RPMI7951 (cell line): ENCODE measurements around the gene IQCF6. TPM values are rescaled to one million over a fixed set of nuclear protein-coding genes. Genes with fewer than 3 reads are reported as not detected.
A peak's percentile ranks its signal among the peaks of the same experiment; 100 is the strongest.
"Not testable (repeated sequence)": the region's sequence is repeated elsewhere in the genome, so short reads cannot be mapped to it uniquely, and the experiment has no call there.

ENCODE experiments used
- DNase-seq: peaks from one replicate; pipeline ENCODE4 v3.0.0-alpha.2; 2012; ENCODE audit warnings: low read depth
- total RNA-seq: library from RNA; depleted of rRNA; stranded (reverse); fragments of >200 nt; shearing (Covaris generic); gene quantifications from 2 replicates; pipeline ENCODE4 v1.2.3, GENCODE V29; 2014; rRNA removed

The IQCF6 gene
- total RNA-seq, 1 experiment from 2014 or later: not detected

DNA sequence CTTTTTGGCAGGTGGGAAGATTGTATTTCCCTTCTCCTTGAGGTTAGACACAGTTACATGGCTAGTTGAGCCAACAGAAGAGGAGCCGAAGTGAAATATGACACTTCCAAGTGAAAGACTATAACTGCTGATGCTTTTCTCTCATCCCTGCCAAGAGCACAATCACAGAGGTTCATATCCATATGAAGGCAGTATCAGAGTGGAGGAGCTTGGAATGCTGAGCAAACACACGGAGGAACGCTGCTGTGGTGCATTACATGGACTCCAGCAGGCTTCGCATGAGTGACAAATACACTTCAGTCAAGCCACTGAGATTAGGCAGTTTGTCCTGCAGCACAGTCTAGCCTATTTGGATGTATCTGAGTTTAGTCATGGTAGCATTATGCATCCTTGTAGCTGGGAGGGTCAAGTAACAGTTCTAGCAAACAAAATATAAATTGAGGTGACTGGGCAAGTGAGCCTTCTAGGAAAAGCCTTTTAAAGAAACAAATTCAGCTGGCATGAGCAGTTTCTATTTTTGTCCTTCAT lies 5.4 kb downstream of the IQCF6 start:
- peak; percentile 8 for DNase-seq

DNA sequence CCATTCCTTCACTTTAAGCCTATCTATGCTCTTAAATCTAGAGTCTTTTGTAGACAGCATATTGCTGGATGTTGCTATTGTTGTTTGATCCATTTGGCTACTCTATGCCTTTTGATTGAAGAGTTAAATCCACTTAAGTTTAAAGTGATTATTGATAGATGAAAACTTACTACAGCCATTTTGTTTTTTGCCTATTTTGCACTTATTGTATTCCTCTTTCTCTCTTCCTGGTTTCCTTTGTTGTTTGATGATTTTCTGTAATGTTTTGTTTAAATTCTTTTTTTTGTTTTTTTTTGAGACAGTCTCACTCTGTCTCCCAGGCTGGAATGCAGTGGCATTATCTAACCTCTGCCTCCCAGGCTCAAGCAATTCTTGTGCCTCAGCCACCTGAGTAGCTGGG lies 19.8 kb downstream of the IQCF6 start:
- DNase-seq: no peak

DNA sequence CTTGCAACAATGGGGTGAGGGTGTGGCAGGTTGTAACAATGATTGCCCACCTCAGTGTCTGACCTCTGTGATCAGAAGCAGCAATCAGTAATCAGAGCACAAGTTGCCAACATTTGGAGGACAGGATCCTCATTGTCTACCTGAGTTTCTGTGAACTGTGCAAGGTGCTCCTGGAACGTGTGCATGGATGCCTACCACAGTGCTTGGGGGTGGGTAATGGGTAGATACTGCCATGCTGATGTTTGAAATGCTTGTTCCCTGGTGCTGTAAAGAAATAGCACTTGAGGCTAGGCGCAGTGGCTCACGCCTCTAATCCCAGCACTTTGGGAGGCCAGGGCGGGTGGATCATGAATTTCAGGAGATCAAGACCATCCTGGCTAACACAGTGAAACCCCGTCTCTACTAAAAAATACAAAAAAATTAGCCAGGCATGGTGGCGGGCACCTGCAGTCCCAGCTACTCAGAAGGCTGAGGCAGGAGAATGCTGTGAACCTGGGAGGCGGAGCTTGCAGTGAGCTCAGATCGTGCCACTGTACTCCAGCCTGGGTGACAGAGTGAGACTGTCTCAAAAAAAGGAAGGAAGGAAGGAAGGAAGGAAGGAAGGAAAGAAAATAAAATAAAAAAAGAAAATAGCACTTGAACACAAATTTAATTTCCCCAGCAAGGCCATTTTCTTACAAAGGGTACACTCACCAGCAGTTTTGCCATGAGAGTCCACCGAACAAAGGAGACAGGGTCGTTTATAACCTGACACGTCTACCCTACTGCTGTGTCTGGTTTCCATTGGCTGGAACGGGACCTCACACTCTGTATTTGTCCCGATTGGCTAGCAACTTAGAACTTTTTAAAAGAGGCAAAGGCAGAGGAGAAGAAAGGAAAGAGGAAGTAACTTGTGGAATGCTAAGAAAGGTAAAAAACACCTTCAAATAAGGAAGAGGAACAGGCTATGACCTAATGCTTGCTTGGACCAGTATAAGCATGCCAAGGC lies 25.0 kb downstream of the IQCF6 start:
- not testable (repeated sequence) for DNase-seq

DNA sequence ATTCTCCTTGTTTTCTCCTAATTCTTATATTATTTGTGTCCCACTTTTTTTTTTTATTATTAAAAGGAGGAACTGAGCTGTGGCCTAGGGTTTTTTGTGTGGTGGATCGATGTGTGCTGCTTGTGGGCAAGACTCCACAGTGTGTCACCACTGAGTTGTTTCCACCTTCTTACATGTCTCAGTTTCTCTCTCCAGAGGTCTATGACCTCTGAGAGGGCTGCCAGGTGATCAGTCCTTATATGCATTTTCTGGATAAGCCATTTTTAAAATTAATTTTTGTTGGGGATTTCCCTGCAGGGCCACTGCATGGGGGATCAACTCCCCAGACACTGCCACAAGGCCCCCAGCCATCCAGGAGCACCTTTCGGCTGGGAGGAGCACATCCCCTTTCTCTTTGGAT lies 27.8 kb downstream of the IQCF6 start:
- no peak for DNase-seq

DNA sequence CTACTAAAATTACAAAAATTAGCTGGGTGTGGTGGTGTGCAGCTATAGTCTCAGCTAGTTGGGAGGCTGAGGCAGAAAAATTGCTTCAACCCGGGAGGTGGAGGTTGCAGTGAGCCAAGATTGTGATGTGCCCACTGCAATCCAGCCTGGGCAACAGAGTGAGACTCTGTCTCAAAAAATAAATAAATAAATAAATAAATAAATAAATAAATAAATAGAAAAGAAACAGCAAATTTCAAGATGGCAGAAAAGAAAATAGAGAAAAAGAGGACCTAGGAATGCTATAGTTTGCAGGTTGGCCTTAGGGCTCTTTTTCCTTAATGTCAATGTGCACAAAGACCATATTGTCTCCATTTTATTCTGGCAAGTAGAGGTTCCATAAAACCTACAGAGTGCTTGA lies 28.2 kb downstream of the IQCF6 start:
- no peak for DNase-seq

DNA sequence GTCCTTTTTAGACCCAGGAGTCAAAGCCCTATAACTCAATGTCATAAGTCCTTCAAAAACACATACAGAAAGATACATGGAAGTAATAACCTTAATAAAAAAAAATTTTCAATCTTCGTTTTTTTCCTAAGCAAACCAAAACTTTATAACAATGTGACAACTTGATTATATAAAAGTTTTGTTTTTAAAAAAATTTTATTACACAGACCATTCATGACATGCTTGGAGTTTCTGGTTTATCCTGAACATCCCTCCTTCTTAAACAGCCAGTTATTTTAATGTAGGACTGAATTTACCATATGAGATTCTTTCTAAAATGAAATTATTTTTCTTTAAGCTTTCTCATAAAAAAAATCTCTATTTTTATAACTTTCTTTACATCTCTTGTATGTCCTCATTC lies 30.7 kb downstream of the IQCF6 start:
- DNase-seq: no peak

DNA sequence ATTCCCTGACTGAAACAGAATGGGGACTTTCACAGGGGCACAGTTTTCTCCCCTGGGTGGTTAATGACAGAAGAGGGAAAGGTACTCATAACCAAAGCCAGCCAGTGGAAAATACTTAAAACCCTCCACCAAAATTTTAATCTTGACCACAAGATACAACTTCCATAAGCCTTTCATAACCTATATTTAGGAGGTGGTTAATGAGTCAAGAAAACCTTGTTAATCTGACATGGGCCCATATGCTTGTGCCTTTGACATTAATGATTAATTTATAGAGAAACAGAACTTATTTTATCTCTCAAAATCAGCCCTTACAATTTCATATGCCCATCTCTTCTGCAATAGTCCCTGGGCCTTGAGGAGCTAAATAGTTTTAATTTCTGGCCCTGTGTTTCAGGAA lies 31.2 kb downstream of the IQCF6 start:
- no peak for DNase-seq

DNA sequence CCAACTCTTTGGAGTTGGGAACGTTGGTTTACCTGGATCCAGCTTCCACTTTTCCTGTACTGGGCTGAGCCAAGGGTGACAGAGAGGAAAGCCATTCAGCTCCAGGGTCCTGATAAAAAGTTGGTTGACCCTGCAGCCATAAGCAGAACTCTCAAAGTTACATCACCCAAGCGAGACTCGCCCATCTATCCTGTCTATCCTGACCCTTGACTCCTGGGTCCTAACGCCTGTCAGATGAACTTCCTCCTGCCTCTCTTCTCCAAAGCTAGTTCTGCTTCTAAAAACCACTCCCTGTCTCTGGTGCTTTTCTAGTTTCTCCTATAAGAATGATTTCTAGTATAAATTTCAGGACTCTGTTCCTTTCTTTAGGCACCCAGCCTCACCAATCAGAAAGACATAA lies 36.1 kb downstream of the IQCF6 start:
- DNase-seq: not testable (repeated sequence)

DNA sequence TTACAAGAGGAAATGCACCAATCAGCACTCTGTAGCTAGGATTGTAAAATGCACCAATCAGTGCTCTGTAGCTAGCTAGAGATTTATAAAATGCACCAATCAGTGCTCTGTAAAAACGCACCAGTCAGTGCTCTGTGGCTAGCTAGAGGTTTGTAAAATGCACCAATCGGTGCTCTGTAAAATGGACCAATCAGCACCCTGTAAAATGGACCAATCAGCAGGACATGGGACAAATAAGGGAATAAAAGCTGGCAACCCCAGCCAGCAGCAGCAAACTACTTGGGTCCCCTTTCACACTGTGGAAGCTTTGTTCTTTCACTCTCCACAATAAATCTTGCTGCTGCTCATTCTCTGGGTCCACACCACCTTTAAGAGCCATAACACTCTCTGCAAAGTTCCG lies 36.7 kb downstream of the IQCF6 start:
- DNase-seq: not testable (repeated sequence)

DNA sequence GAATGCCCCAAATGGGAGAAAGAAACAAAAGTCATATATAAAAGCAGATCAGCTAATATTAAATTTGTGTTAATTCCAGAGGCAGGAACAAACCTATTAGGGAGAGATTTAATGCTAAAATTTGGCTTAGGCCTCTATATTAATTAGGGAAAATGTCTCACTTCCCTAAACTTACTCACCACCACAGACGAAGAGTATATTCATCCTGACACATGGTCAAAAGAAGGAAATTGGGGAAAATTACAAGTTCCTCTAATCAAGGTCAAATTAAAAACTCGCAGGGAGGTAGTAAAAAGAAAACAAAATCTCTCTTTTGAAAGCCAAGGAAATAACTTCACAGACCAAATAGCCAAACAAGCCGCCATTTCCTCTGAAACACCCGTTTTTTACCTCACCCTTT lies 39.9 kb downstream of the IQCF6 start:
- no peak for DNase-seq

DNA sequence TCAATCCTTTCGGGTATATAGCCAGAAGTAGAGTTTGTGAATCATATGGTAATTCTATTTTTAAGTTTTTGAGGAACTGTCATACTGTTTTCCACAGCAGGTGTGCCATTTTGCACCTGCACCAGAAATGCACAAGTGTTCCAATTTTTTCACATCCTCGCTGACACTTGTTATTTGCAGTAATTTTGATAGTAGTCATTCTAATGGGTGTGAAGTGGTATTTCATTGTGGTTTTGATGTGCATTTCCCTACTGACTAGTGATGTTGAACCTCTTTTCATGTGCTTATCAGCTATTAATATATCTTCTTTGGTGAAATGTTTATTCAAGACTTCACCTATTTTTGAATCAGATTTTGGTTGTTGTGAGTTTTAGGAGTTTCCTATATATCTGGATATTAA lies 43.1 kb downstream of the IQCF6 start:
- DNase-seq: no peak

DNA sequence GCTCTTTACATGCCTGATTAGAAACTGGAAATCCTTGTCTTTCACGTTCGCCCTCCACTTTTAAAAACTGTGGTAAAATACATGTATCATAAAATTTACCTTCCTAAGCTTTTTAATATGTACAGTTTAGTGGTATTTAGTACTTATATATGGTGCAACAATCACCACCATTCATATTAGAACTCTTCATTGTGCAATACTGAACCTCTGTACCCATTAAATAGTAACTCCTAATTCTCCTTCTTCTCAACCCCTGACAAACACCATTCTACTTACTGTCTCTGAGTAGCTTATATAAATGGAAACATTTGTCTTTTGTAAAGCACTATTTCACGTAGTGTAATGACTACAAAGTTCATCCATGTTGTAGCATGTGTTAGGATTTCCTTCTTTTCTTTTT lies 44.0 kb downstream of the IQCF6 start:
- DNase-seq: no peak

DNA sequence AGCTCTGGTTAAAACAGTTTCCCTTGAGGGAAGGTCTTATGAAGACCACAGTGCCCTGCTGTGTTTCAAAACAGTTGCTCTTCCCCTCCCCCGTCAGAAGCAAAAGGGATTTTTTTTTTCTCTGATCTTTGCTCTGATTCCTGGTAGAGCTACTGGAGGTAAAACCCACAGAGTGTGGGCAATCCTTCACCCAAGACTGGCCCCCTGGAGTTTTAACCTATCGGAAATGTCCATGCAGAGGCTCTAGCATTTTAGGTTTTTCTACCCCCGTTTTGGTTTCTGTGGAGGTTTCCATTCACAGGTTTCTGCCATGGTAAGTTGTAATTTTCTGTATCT lies 44.5 kb downstream of the IQCF6 start:
- DNase-seq: no peak

DNA sequence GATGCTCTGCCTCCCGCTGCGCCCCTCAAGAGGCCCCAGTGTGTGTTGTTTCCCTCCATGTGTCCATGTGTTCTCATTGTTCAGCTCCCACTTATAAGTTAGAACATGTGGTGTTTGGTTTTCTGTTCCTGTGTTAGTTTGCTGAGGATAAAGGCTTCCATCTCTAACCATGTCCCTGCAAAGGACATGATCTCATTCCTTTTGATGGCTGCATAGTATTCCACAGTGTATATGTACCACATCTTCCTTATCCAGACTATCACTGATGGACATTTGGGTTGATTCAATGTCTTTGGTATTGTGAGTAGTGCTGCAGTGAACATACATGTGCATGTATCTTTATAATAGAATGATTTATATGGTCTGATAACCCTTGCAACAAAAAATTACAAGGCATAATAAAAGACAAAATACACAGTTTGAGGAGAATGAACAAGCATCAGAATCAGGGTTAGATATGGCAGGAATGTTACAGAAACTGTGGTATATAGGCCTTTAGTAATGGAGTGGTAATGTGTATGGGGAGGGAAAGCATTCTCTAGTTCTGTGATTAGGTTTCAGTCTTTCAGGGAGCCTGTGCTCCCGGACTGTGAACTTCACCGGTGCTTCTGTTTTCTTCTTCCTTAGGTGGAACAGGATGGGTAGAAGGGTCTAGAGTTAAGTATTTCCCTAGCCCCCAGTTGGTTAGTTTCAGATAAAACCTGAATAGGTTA lies 45.0 kb downstream of the IQCF6 start:
- DNase-seq: no peak

DNA sequence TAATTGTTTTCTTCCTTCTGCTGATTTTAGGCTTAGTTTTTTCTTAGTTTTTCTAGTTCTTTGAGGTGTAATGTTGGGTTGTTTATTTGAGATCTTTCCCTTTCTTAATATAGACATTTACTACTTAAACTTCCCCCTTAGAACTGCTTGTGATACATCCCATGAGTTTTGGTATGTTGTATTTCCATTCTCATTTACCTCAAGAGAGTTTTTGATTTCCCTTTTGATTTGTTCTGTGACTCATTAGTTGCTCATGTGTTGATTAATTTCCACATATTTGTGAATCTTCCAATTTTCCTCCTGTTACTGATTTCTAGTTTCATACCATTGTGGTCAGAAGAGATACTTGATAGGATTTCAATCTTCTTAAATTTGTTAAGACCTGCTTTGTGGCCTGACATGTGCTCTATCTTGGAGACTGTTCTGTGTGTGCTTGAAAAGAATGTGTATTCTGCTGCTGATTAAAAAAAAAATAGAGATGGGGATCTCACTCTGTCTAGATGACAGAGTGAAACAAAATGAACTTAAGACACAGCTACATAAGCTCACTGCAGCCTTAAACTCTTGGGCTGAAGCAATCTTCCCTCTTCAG lies 49.9 kb downstream of the IQCF6 start:
- no peak for DNase-seq

Other genes with a start within 250 kb of the IQCF6 start
- 6.5 and 7.0 TPM in 2 replicates for gene RAD54L2, start 240.5 kb downstream of the IQCF6 start, total RNA-seq
- 67.9 and 70.5 TPM in 2 replicates for gene TEX264, start 108.0 kb downstream of the IQCF6 start, total RNA-seq
- gene GRM2, start 72.2 kb downstream of the IQCF6 start, total RNA-seq: 0.10 and 0.12 TPM in 2 replicates
- not detected in 2 replicates for gene IQCF2, start 82.4 kb upstream of the IQCF6 start, total RNA-seq
- gene IQCF5, start 96.4 kb upstream of the IQCF6 start, total RNA-seq: not detected in 2 replicates
- not detected in 2 replicates for gene IQCF1, start 124.1 kb upstream of the IQCF6 start, total RNA-seq
- gene RRP9, start 162.7 kb upstream of the IQCF6 start, total RNA-seq: 29.0 and 37.6 TPM in 2 replicates
- 31.4 and 34.0 TPM in 2 replicates for gene PARP3, start 163.1 kb upstream of the IQCF6 start, total RNA-seq
- not detected in 2 replicates for gene GPR62, start 176.1 kb upstream of the IQCF6 start, total RNA-seq
- 65.7 and 72.5 TPM in 2 replicates for gene PCBP4, start 188.2 kb upstream of the IQCF6 start, total RNA-seq
- gene ABHD14B, start 194.8 kb upstream of the IQCF6 start, total RNA-seq: 36.8 and 37.5 TPM in 2 replicates
- gene ABHD14A, start 195.8 kb upstream of the IQCF6 start, total RNA-seq: 21.9 and 29.1 TPM in 2 replicates
- 50.0 and 55.1 TPM in 2 replicates for gene ACY1, start 204.3 kb upstream of the IQCF6 start, total RNA-seq
- 1,313 and 1,434 TPM in 2 replicates for gene RPL29, start 216.7 kb upstream of the IQCF6 start, total RNA-seq